ENCODE data around the gene SUSD5. TPM values are rescaled to one million over a fixed set of nuclear protein-coding genes. Genes with fewer than 3 reads are reported as not detected.

The SUSD5 gene
- total RNA-seq, 4 donors from 2014 or later: 0.18 to 0.85 (median 0.40) TPM; not detected in 1

- Histone ChIP-seq H3K9me3 (no peaks in the 10 kb centered on the region), H3K4me1 (no peaks in the 10 kb centered on the region), H3K27ac (no peak overlapping the region), H3K36me3 (no peaks in the 10 kb centered on the region), H3K27me3 (no peaks in the 10 kb centered on the region), H3K4me3 (no peak overlapping the region)
- no peak for DNase-seq
- TF ChIP-seq CTCF (IDR thresholded peaks at IDR 0.05): no peak
- no peak for TF ChIP-seq POLR2A (IDR thresholded peaks at IDR 0.05)
Observed at GRCh38 chr3:33105341-33105948, 113.2 kb downstream of the SUSD5 start.

GRCh38 chr3:33104803-33105202, 113.8 kb downstream of the SUSD5 start:
- no peaks in the 10 kb centered on the region for H3K4me1 ChIP-seq
- DNase-seq: no peak
- no peaks in the 10 kb centered on the region for H3K9me3 ChIP-seq
- H3K27ac ChIP-seq: no peak overlapping the region
- no peak for TF ChIP-seq CTCF (IDR thresholded peaks at IDR 0.05)
- no peak overlapping the region for H3K4me3 ChIP-seq
- no peaks in the 10 kb centered on the region for H3K27me3 ChIP-seq
- no peaks in the 10 kb centered on the region for H3K36me3 ChIP-seq

- H3K4me1 ChIP-seq: no peaks in the 10 kb centered on the region
- H3K27ac ChIP-seq: no peak overlapping the region
- DNase-seq: no peak
- no peak overlapping the region for H3K4me3 ChIP-seq
- no peaks in the 10 kb centered on the region for H3K36me3 ChIP-seq
- no peaks in the 10 kb centered on the region for H3K27me3 ChIP-seq
- TF ChIP-seq CTCF (IDR thresholded peaks at IDR 0.05): no peak
- no peak for TF ChIP-seq POLR2A (IDR thresholded peaks at IDR 0.05)
- no peaks in the 10 kb centered on the region for H3K9me3 ChIP-seq
Observed at GRCh38 chr3:33103480-33103879, 115.1 kb downstream of the SUSD5 start.

- Histone ChIP-seq H3K4me1 (no peaks in the 10 kb centered on the region), H3K27me3 (no peaks in the 10 kb centered on the region), H3K27ac (no peak overlapping the region), H3K36me3 (no peaks in the 10 kb centered on the region), H3K9me3 (no peaks in the 10 kb centered on the region), H3K4me3 (no peak overlapping the region)
- TF ChIP-seq CTCF (IDR thresholded peaks at IDR 0.05) (no peak), POLR2A (IDR thresholded peaks at IDR 0.05) (no peak)
- no peak for DNase-seq
Observed at GRCh38 chr3:33103034-33103433, 115.6 kb downstream of the SUSD5 start.

GRCh38 chr3:33100229-33100628, 118.4 kb downstream of the SUSD5 start:
- Histone ChIP-seq H3K36me3 (no peaks in the 10 kb centered on the region), H3K27ac (no peak overlapping the region), H3K4me3 (no peak overlapping the region), H3K4me1 (peaks cover 0 to 4% (median 0%) of the 10 kb centered on the region in 4 donors), H3K27me3 (no peaks in the 10 kb centered on the region), H3K9me3 (no peaks in the 10 kb centered on the region)
- TF ChIP-seq CTCF (IDR thresholded peaks at IDR 0.05): no peak
- no peak for TF ChIP-seq POLR2A (IDR thresholded peaks at IDR 0.05)
- no peak for DNase-seq

Small RNA genes lying within 50 kb of the gene (small RNA-seq; reads per million reads assigned to genes)
- gene AC123900.1 (0 reads per million in 2 donors), gene RN7SL296P (0 reads per million in 2 donors)

Other genes starting within 250 kb of the SUSD5 start
- gene GLB1, start 121.7 kb downstream of the SUSD5 start, total RNA-seq: 100 to 1,000 TPM in 1 of 4 donors, 10 to 100 TPM in 3; 59.4 to 179 (median 66.7) TPM
- gene TMPPE, start 121.7 kb downstream of the SUSD5 start, total RNA-seq: 10 to 100 TPM in 3 of 4 donors, 1 to 10 TPM in 1; 3.3 to 19.8 (median 18.2) TPM
- gene CRTAP, start 104.8 kb downstream of the SUSD5 start, total RNA-seq: 100 to 1,000 TPM in 1 of 4 donors, 10 to 100 TPM in 3; 32.9 to 127 (median 46.4) TPM
- gene FBXL2, start 58.6 kb upstream of the SUSD5 start, total RNA-seq: 1 to 10 TPM in 3 of 4 donors, not detected in 1; 1.2 to 4.7 (median 1.2) TPM
- gene UBP1, start 221.6 kb upstream of the SUSD5 start, total RNA-seq: 100 to 1,000 TPM in 1 of 4 donors, 10 to 100 TPM in 3; 61.3 to 192 (median 77.0) TPM